Heart left ventricle (tissue), 16 donors: ENCODE measurements around the gene SCRT2. TPM values are rescaled to one million over a fixed set of nuclear protein-coding genes. Genes with fewer than 3 reads are reported as not detected.

ENCODE experiments used
- ATAC-seq, 4 donors: fragments of 200-7000 bp; cut with Tn5 transposase; one replicate each; pipeline ENCODE4 v1.9.1; 2020 to 2022; ENCODE audit warnings: moderate library complexity in 4 of 4, mild to moderate bottlenecking in 3 of 4, moderate number of reproducible peaks in 1 of 4
- DNase-seq, 5 donors: peaks; one replicate each; pipeline ENCODE4 v3.0.0-alpha.2; 2020
- H3K27ac ChIP-seq, 12 donors: fragments of 200-600 bp; sonication (generic) in 4 of 12; one replicate each; pipeline versions ENCODE4 v1.5.0 to v1.8.0; 2016 to 2022; ENCODE audit warnings: mild to moderate bottlenecking in 2 of 12
- H3K27me3 ChIP-seq, 9 donors: fragments of 200-600 bp; sonication (generic) in 2 of 9; one replicate each; pipeline versions ENCODE4 v1.5.1 to v1.8.0; 2016 to 2022; ENCODE audit warnings: mild to moderate bottlenecking in 3 of 9
- H3K36me3 ChIP-seq, 9 donors: fragments of 200-600 bp; sonication (generic) in 2 of 9; one replicate each; pipeline versions ENCODE4 v1.5.0 to v1.8.0; 2018 to 2022; ENCODE audit warnings: mild to moderate bottlenecking in 2 of 9
- H3K4me1 ChIP-seq, 12 donors: fragments of 200-600 bp; sonication (generic) in 4 of 12; one replicate each; pipeline versions ENCODE4 v1.5.0 to v1.8.0; 2016 to 2022; ENCODE audit warnings: mild to moderate bottlenecking in 3 of 12
- H3K4me3 ChIP-seq, 12 donors: fragments of 200-600 bp; sonication (generic) in 4 of 12; one replicate each; pipeline versions ENCODE4 v1.5.0 to v1.8.0; 2017 to 2022; ENCODE audit warnings: mild to moderate bottlenecking in 9 of 12, moderate library complexity in 4 of 12
- H3K9me3 ChIP-seq, 12 donors: fragments of 200-600 bp; sonication (generic) in 4 of 12; one replicate each; pipeline versions ENCODE4 v1.5.0 to v1.8.0; 2016 to 2022; ENCODE audit warnings: mild to moderate bottlenecking in 1 of 12
- CTCF ChIP-seq, 12 donors: fragments of 200-600 bp; sonication (generic) in 4 of 12; IDR thresholded peaks; one replicate each; pipeline versions ENCODE4 v1.5.0 to v1.8.0; 2018 to 2022; ENCODE audit warnings: antibody characterized with exemption in 12 of 12, mild to moderate bottlenecking in 5 of 12
- POLR2A ChIP-seq, 2 donors: fragments of 450-650 bp; IDR thresholded peaks; one replicate each; pipeline ENCODE4 v1.6.1; 2017; ENCODE audit warnings: antibody characterized with exemption in 2 of 2, mild to moderate bottlenecking in 2 of 2, moderate library complexity in 2 of 2
- WGBS, 4 donors: extraction: QIAGEN DNeasy Blood & Tissue Kit in 2 of 4; methylation state at CpG; one replicate each; pipeline versions ENCODE4 v1.1.5 to v1.1.7; 2013 to 2018; 5-methylcytosine and 5-hydroxymethylcytosine counted together
- intact Hi-C, 10 donors: fragments of 100-400 bp; cut with DNase I; formaldehyde crosslinking; loops; one replicate each; pipeline versions ENCODE4 v1.11.1 to v1.14.2; 2022
- polyA plus RNA-seq, 2 donors: library from polyadenylated mRNA; stranded (reverse); fragments of 200-250 nt; gene quantifications; one replicate each; pipeline ENCODE4 v1.2.3, GENCODE V29; 2013
- total RNA-seq, 9 donors: library from RNA; depleted of rRNA in 2 of 9; stranded (reverse); fragments of >200 nt in 2 of 9; fragmentation: NEBNext Ultra II Directional in 3 of 9; extraction: Animal tissue kit (Norgen Biotek cat#: 25700) in 3 of 9; gene quantifications; one replicate each; pipeline versions ENCODE4 v1.1.0 to v1.2.4, GENCODE V29; 2016 to 2023
- donor health status: ischemic (EF 13 %, LVEDD 7.1; RV severe dilation, severe dysfunction).
- donor health status: healthy with polysubstance abuse.
- donor health status: DM: no; HTN: yes; CAD: no.
- donor health status: DM: no; HTN: no; CAD: no.
- donor health status: ischemic (EF 25% LVEDD 6.9; RV normal size, moderate dysfunction).
- donor health status: ischemic (EF 25% LVEDD 5.7; RV mildly dilated, moderate dysfunction).
- donor health status: healthy.
- donor health status: DM: yes; HTN: yes; CAD: no.
- donor health status: ischemic (EF 35%, LVEDD 5.7; RV mildly dilated, moderate dysfunction).
- donor health status: nonischemic (EF 11% LVEDD 7.7; RV severe dilation, severe dysfunction).
- donor health status: DM: yes; HTN: yes; CAD: no.
- donor health status: PGD.
- donor health status: ischemic (EF 29% LVEDD 5.4; RV normal size, mild dysfunction).
- donor health status: nonischemic (EF 23%, LVEDD 6.1; RV moderate dilation, normal function).

The SCRT2 gene
- total and polyA plus RNA-seq, 11 donors: not detected

- peaks cover 0 to 8% (median 1%) of the 10 kb centered on the region in 12 donors for H3K4me1 ChIP-seq
- H3K27me3 ChIP-seq: no peaks in the 10 kb centered on the region
- no peak overlapping the region for H3K4me3 ChIP-seq
- TF ChIP-seq CTCF (IDR thresholded peaks at IDR 0.05) (no peak), POLR2A (IDR thresholded peaks at IDR 0.05) (no peak)
- intact Hi-C loops: no loop called here
- DNase-seq (no peak), ATAC-seq (no peak)
- no peaks in the 10 kb centered on the region for H3K36me3 ChIP-seq
- H3K9me3 ChIP-seq: peaks cover 0 to 11% (median 6%) of the 10 kb centered on the region in 12 donors
- WGBS, 4 donors: 64 to 75% (median 71%) methylated on average over 5 of the region's 5 CpGs
- H3K27ac ChIP-seq: no peak overlapping the region
Observed at GRCh38 chr20:618980-619379, 56.6 kb downstream of the SCRT2 start.

GRCh38 chr20:617934-618690, 57.5 kb downstream of the SCRT2 start:
- H3K9me3 ChIP-seq: peaks cover 0 to 11% (median 6%) of the 10 kb centered on the region in 12 donors
- no peak overlapping the region for H3K27ac ChIP-seq
- WGBS, 4 donors: 89 to 95% (median 93%) methylated on average over 4 of the region's 4 CpGs
- ATAC-seq (no peak), DNase-seq (no peak)
- H3K4me3 ChIP-seq: no peak overlapping the region
- H3K4me1 ChIP-seq: peaks cover 0 to 8% (median 1%) of the 10 kb centered on the region in 12 donors
- H3K36me3 ChIP-seq: no peaks in the 10 kb centered on the region
- peaks cover 0 to under 1% (median 0%) of the 10 kb centered on the region in 9 donors for H3K27me3 ChIP-seq
- intact Hi-C loops: no loop called here
- TF ChIP-seq POLR2A (IDR thresholded peaks at IDR 0.05) (no peak), CTCF (IDR thresholded peaks at IDR 0.05) (no peak)

DNA sequence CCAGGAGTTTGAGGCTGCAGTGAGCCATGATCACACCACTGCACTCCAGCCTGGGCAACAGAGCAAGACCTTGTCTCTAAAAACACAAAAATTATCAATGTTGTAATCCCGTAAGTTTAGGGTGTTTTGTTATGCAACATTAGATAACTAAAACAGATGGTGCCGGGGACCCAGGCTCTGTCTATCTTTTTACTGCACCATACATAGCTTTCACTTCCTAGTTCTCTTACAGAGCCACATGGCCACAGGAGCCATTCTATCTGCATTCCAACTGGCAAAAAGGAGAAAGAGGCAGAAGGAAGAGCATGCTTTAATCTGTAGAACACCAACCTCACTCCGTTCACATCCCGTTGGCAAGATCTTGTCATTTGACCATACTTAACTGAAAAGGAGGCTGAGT, 60.1 kb downstream of the SCRT2 start:
- TF ChIP-seq POLR2A (IDR thresholded peaks at IDR 0.05) (no peak), CTCF (IDR thresholded peaks at IDR 0.05) (no peak)
- Histone ChIP-seq H3K4me3 (no peak overlapping the region), H3K27ac (no peak overlapping the region), H3K36me3 (no peaks in the 10 kb centered on the region), H3K27me3 (peaks cover 0 to 25% (median 0%) of the 10 kb centered on the region in 9 donors), H3K4me1 (peaks cover 0 to 18% (median 2%) of the 10 kb centered on the region in 12 donors), H3K9me3 (peaks cover 0 to 11% (median 6%) of the 10 kb centered on the region in 12 donors)
- DNase-seq (no peak), ATAC-seq (no peak)
- intact Hi-C loops: no loop called here
- 81 to 88% (median 85%) methylated on average over 4 of the region's 4 CpGs for WGBS, 4 donors

- TF ChIP-seq POLR2A (IDR thresholded peaks at IDR 0.05) (no peak), CTCF (IDR thresholded peaks at IDR 0.05) (no peak)
- intact Hi-C loops: loop anchor here in 3 of 10 donors (2.0 kb wide), 2 partner anchors 13 to 29 kb away; no protein-coding TSS in a partner anchor
- peaks cover 0 to 44% (median 0%) of the 10 kb centered on the region in 9 donors for H3K27me3 ChIP-seq
- H3K9me3 ChIP-seq: no peaks in the 10 kb centered on the region
- H3K27ac ChIP-seq: peak overlapping the region in 9 of 12 donors; percentile 15 to 79 (median 61)
- H3K36me3 ChIP-seq: peaks cover 0 to 10% (median 0%) of the 10 kb centered on the region in 9 donors
- DNase-seq (no peak), ATAC-seq (peak in 1 of 4 donors; percentile 41)
- WGBS, 4 donors: 41 to 52% (median 46%) methylated on average over 8 of the region's 8 CpGs
- peak overlapping the region in 10 of 12 donors; percentile 3 to 77 (median 66) for H3K4me3 ChIP-seq
- H3K4me1 ChIP-seq: peaks cover 0 to 31% (median 7%) of the 10 kb centered on the region in 12 donors
Observed at GRCh38 chr20:611843-612185, 63.8 kb downstream of the SCRT2 start.

Other genes starting within 250 kb of the SCRT2 start
- 10 to 100 TPM; 19.0 to 38.9 (median 26.3) TPM for gene TBC1D20, start 213.3 kb downstream of the SCRT2 start, total RNA-seq
- gene TBC1D20, start 213.3 kb downstream of the SCRT2 start, polyA plus RNA-seq: 10 to 100 TPM in 1 of 2 donors, 1 to 10 TPM in 1; 9.3 to 25.5 TPM
- 100 to 1,000 TPM; 107 to 136 (median 126) TPM for gene CSNK2A1, start 132.0 kb downstream of the SCRT2 start, total RNA-seq
- 10 to 100 TPM; 30.3 to 72.1 TPM for gene CSNK2A1, start 132.0 kb downstream of the SCRT2 start, polyA plus RNA-seq
- gene TCF15, start 65.5 kb downstream of the SCRT2 start, total RNA-seq: 10 to 100 TPM in 5 of 9 donors, 1 to 10 TPM in 4; 5.8 to 18.0 (median 10.0) TPM
- gene TCF15, start 65.5 kb downstream of the SCRT2 start, polyA plus RNA-seq: 10 to 100 TPM in 1 of 2 donors, 1 to 10 TPM in 1; 7.3 to 14.1 TPM
- gene SRXN1, start 22.6 kb downstream of the SCRT2 start, total RNA-seq: 100 to 1,000 TPM in 1 of 9 donors, 10 to 100 TPM in 8; 25.3 to 147 (median 39.1) TPM
- gene SRXN1, start 22.6 kb downstream of the SCRT2 start, polyA plus RNA-seq: 10 to 100 TPM; 11.8 to 56.2 TPM
- gene SLC52A3, start 92.7 kb upstream of the SCRT2 start, total RNA-seq: 10 to 100 TPM in 1 of 9 donors, 1 to 10 TPM in 8; 1.4 to 18.6 (median 2.8) TPM
- gene SLC52A3, start 92.7 kb upstream of the SCRT2 start, polyA plus RNA-seq: 1 to 10 TPM; 1.7 to 3.4 TPM
- gene FAM110A, start 157.9 kb upstream of the SCRT2 start, total RNA-seq: 1 to 10 TPM; 1.2 to 8.1 (median 2.3) TPM
- 1 to 10 TPM; 1.3 to 1.6 TPM for gene FAM110A, start 157.9 kb upstream of the SCRT2 start, polyA plus RNA-seq
- under 1 TPM in 4 of 9 donors, not detected in 5; 0.12 to 0.32 (median 0.21) TPM for gene ANGPT4, start 240.5 kb upstream of the SCRT2 start, total RNA-seq
- gene ANGPT4, start 240.5 kb upstream of the SCRT2 start, polyA plus RNA-seq: under 1 TPM; 0.08 to 0.11 TPM